Jurkat, Clone E6-1 (cell line): ENCODE results near the gene MED12. TPM values are rescaled to one million over a fixed set of nuclear protein-coding genes. Genes with fewer than 3 reads are reported as not detected.

ENCODE experiments used
- DNase-seq: peaks from one replicate; pipeline ENCODE4 v3.0.0-alpha.2; 2011; ENCODE audit warnings: low read depth, low spot score
- H3K4me3 ChIP-seq: 2 replicates; pipeline ENCODE4 v1.5.1; 2011; ENCODE audit warnings: mild to moderate bottlenecking, low read length, control low read depth, moderate library complexity
- polyA plus RNA-seq: library from polyadenylated mRNA; unstranded; fragments of >200 nt; gene quantifications from one replicate; pipeline ENCODE4 v1.2.1, GENCODE V29; 2012; ENCODE audit warnings: missing spikeins; ENCODE audit not compliant: insufficient read length, insufficient read depth

Gene MED12
- 24.3 TPM for polyA plus RNA-seq

GRCh38 chrX:71118032-71118984, at the start of gene MED12:
MED12 (plus strand) TSS chrX:71118596; CDS start chrX:71118755, 159 bp downstream.
- peak within 1 kb of the TSS; percentile 67 for H3K4me3 ChIP-seq
- DNase-seq = peak; percentile 84

DNA sequence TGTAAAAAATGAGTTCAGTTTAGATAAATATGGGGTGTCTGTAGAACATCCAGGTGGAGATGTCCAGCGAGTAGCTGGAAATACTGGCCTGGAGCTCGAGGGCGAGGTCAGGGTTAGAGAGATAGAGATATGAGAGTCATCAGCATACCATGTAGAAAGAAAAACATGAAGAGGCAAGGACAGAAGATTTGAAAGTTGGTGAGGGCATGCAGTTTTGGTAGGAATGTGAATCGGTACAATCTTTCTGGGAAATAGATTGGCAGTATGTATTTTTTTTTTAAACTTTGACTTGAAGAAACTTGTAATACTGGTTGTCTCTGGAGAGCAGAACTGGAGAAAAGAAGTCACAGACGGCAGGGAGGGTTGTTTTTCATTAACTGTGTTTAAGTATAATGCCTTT, 47.9 kb upstream of the MED12 start:
- no peak overlapping the region for H3K4me3 ChIP-seq
- DNase-seq = no peak

GRCh38 chrX:71081330-71082123, 36.9 kb upstream of the MED12 start:
- no peak for DNase-seq

DNA sequence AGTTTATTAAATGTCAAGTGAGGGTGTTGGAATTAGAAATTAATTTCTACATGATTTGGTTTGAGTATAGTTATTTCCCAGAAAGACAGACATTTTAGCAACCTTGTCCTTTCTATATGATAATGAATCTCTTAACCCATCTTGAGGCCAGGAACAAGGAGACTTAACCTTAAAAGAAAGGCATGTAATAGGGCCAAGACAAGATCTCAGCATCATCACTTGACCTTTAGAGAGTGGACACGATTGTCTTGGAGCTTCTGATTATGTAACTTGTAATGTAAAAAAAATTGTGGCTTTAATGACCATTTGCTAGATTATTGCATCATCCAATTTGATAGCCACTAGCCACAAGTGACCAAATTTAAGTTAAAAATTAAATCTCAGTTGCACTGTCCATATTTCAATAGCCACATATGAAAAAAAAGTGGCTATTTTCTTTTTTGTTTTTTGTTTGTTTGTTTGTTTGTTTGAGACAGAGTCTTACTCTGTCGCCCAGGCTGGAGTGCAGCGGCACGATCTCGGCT, 36.2 kb upstream of the MED12 start:
- H3K4me3 ChIP-seq = no peak overlapping the region
- DNase-seq = no peak

More at GRCh38 chrX:71081330-71082123, 36.9 kb upstream of the MED12 start:
- H3K4me3 ChIP-seq = no peak overlapping the region

DNA sequence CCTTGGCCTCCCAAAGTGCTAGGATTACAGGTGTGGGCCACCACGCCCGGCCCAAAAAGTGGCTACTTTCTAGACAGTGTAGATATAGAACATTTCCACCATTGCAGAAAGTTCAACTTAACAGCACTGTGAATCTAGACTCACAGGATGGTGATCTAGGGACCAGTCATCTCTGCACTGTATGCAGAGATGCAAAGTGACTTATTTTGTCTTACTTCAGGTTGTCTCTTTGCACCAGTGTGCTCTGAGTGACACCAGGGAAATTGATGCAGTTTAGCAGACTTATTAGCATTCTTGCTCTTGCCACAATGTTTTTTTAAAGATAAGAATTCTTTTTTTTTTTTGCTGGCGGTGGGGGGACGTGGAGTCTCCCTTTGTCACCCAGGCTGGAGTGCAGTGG, 35.6 kb upstream of the MED12 start:
- DNase-seq = no peak
- H3K4me3 ChIP-seq = no peak overlapping the region

DNA sequence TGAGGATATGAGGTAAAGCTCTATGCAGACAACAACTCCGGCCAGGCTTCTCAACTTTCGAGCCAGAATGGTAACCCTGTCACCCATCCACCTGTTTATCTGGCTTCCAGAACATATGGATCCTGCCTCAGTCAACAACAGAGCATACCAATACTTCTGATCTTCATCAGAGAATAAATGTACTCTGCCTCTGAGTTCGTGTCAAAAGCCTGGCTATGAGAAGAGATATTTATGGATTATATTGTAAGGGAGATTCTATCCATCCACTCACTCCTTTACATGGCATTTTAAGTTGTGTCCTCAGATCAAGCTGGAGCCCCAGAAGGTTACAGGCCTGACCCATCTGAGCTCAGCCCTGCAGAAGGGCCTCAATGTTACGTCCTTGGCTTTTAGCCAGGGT, 32.5 kb upstream of the MED12 start:
- DNase-seq = no peak

GRCh38 chrX:71091263-71091662, 27.1 kb upstream of the MED12 start:
- DNase-seq = no peak
- no peak overlapping the region for H3K4me3 ChIP-seq

More for the DNA sequence above, 32.5 kb upstream of the MED12 start:
- no peak overlapping the region for H3K4me3 ChIP-seq

GRCh38 chrX:71095033-71095432, 23.4 kb upstream of the MED12 start:
- no peak for DNase-seq

GRCh38 chrX:71095555-71095980, 22.8 kb upstream of the MED12 start, which contains the start of gene FOXO4:
FOXO4 (plus strand) TSS chrX:71095851; CDS start chrX:71096529, 678 bp downstream.
- peak; percentile 82 for DNase-seq
- H3K4me3 ChIP-seq = peak within 1 kb of the TSS; percentile 56

More at GRCh38 chrX:71095033-71095432, 23.4 kb upstream of the MED12 start:
- peak overlapping the region; percentile 56 for H3K4me3 ChIP-seq

DNA sequence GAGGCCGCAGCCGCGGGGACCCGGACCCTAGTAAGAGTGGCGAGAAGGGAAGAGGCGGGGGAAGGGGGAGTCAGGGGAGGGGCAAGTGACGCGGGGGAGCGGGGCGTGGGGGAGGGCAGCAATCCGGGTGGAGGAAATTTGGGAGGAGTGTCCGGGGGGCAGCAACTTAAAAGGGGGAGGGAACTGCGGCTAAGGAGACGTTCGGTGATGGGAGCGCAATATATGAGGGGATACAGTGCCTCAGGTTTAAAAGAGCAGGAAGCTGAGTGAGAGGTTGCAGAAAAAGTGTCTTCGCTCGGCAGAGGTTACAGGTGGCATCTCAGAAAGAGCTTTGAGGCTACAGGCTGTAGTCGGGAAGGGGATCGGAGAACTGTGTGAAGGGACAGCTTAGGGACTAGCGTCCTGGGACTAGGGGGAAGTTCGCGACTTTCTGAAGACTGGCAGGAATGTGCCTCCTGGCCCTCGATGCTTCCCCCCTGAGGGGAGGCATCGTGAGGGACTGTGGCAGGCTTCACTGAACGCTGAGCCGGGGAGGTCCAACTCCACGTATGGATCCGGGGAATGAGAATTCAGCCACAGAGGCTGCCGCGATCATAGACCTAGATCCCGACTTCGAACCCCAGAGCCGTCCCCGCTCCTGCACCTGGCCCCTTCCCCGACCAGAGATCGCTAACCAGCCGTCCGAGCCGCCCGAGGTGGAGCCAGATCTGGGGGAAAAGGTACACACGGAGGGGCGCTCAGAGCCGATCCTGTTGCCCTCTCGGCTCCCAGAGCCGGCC, 22.2 kb upstream of the MED12 start:
- peak overlapping the region; percentile 56 for H3K4me3 ChIP-seq
- peak; percentile 78 for DNase-seq

GRCh38 chrX:71096760-71097032, 21.7 kb upstream of the MED12 start:
- DNase-seq = no peak
- peak overlapping the region; percentile 56 for H3K4me3 ChIP-seq

GRCh38 chrX:71098302-71098701, 20.1 kb upstream of the MED12 start:
- peak; percentile 64 for DNase-seq
- H3K4me3 ChIP-seq = no peak overlapping the region

DNA sequence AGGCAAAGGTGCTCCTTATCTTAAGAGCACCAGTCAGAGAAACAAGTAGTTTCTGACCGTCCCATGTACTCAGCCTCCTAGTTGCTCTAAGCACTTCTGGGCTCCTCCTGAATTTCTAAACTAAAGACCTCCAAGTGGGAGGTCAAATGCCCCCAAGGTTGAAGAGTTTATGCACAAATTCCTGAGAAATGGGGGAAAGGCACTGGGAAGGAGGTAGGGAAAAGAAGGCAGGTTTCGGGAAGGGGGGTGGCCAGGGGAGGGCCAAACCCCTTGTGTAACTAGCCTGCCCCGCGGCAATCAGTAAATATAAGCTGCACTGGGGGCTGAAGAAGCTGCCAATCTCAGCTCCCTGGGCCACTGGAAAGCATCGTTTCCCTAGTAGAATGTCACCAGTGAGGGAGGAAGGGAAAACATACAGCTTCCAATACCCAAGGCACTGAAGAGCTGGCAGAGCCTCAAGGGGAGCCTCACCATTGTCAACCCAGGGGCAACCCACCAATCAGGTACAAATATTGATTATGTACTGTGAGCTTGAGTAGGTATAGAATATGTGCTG, 19.4 kb upstream of the MED12 start:
- DNase-seq = no peak

DNA sequence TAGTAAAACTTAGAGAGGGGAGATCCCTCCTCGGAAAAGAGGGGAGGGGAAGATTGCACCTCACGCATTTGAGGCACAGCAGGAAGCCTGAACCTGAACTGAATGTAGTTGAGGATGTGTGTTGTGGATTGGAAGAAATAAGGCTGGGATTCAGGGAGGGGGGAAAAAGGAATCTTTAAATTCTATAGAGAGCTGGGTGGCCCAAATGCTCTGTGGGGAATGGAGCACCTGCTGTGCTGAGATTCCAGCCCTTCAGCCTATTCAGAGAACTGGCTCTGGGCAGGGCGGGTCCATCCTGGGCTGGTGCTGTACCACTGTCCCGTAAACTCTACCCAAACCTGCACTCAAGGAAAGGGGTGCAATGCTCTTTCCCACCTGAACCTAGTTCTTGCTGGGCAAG, 18.7 kb upstream of the MED12 start:
- H3K4me3 ChIP-seq = no peak overlapping the region
- no peak for DNase-seq

More for the DNA sequence above, 19.4 kb upstream of the MED12 start:
- H3K4me3 ChIP-seq = no peak overlapping the region

GRCh38 chrX:71100581-71101505, 17.6 kb upstream of the MED12 start:
- H3K4me3 ChIP-seq = no peak overlapping the region
- DNase-seq = no peak

- no peak overlapping the region for H3K4me3 ChIP-seq
- DNase-seq = no peak
Observed at GRCh38 chrX:71102292-71102691, 16.1 kb upstream of the MED12 start.

- peak overlapping the region; percentile 53 for H3K4me3 ChIP-seq
- peak; percentile 86 for DNase-seq
Observed at GRCh38 chrX:71103110-71103983, 15.0 kb upstream of the MED12 start.
